ENCODE measurements around the gene EGF.
"Not testable (repeated sequence)": the region's sequence is repeated elsewhere in the genome, so short reads cannot be mapped to it uniquely, and the experiment has no call there.

The EGF gene

GRCh38 chr4:109912706-109913595 lies at the start of gene EGF:
EGF (plus strand) TSS chr4:109912883; CDS start chr4:109913336, 453 bp downstream.
- DNase-seq (ENCODE audit: low spot score) = no peak

- DNase-seq (ENCODE audit: low spot score) = no peak
Observed at GRCh38 chr4:109864134-109864533, 48.5 kb upstream of the EGF start.

- no peak for DNase-seq (ENCODE audit: low spot score)
Observed at GRCh38 chr4:109870061-109870460, 42.6 kb upstream of the EGF start.

- no peak for DNase-seq (ENCODE audit: low spot score)
Observed at GRCh38 chr4:109872065-109872464, 40.6 kb upstream of the EGF start.

GRCh38 chr4:109872950-109873656 lies 39.6 kb upstream of the EGF start:
- no peak for DNase-seq (ENCODE audit: low spot score)

GRCh38 chr4:109873791-109874514 lies 38.7 kb upstream of the EGF start:
- DNase-seq (ENCODE audit: low spot score) = no peak

- DNase-seq (ENCODE audit: low spot score) = no peak
Observed at GRCh38 chr4:109875106-109875505, 37.6 kb upstream of the EGF start.

- not testable (repeated sequence) for DNase-seq (ENCODE audit: low spot score)
Observed at GRCh38 chr4:109875553-109875952, 37.1 kb upstream of the EGF start.

GRCh38 chr4:109876634-109877265 lies 35.9 kb upstream of the EGF start:
- no peak for DNase-seq (ENCODE audit: low spot score)

- DNase-seq (ENCODE audit: low spot score) = no peak
Observed at GRCh38 chr4:109877400-109877799, 35.3 kb upstream of the EGF start.

- no peak for DNase-seq (ENCODE audit: low spot score)
Observed at GRCh38 chr4:109878355-109878754, 34.3 kb upstream of the EGF start.

GRCh38 chr4:109879081-109879480 lies 33.6 kb upstream of the EGF start:
- no peak for DNase-seq (ENCODE audit: low spot score)

- no peak for DNase-seq (ENCODE audit: low spot score)
Observed at GRCh38 chr4:109879636-109880314, 32.9 kb upstream of the EGF start.

GRCh38 chr4:109886303-109886702 lies 26.4 kb upstream of the EGF start:
- no peak for DNase-seq (ENCODE audit: low spot score)

- DNase-seq (ENCODE audit: low spot score) = no peak
Observed at GRCh38 chr4:109887071-109887470, 25.6 kb upstream of the EGF start.

- DNase-seq (ENCODE audit: low spot score) = no peak
Observed at GRCh38 chr4:109890076-109890475, 22.6 kb upstream of the EGF start.

GRCh38 chr4:109902559-109903251 lies 10.0 kb upstream of the EGF start:
- no peak for DNase-seq (ENCODE audit: low spot score)

- DNase-seq (ENCODE audit: low spot score) = no peak
Observed at GRCh38 chr4:109908731-109909130, 4.0 kb upstream of the EGF start.

GRCh38 chr4:109910256-109910655 lies 2.4 kb upstream of the EGF start:
- DNase-seq (ENCODE audit: low spot score) = peak; percentile 23

- no peak for DNase-seq (ENCODE audit: low spot score)
Observed at GRCh38 chr4:109913596-109914241, 1.0 kb downstream of the EGF start.

All from HuH-7 (cell line).